Adipocyte (in vitro differentiated cells): ENCODE results near the gene CHN1.

Experiments used
- DNase-seq: peaks from one replicate; pipeline ENCODE4 v3.0.0-alpha.2; 2015; ENCODE audit warnings: low read depth
- H3K27me3 ChIP-seq: replicated peaks from 2 replicates; pipeline ENCODE4 v1.7.0; 2013; ENCODE audit warnings: mild to moderate bottlenecking, low read length, moderate library complexity; ENCODE audit not compliant: control insufficient read depth, insufficient read depth
- H3K36me3 ChIP-seq: 2 replicates; pipeline ENCODE4 v1.7.0; 2013; ENCODE audit warnings: low read length, mild to moderate bottlenecking, moderate library complexity; ENCODE audit not compliant: control insufficient read depth, insufficient read depth, severe bottlenecking
- H3K4me1 ChIP-seq: 2 replicates; pipeline ENCODE4 v1.7.0; 2013; ENCODE audit warnings: mild to moderate bottlenecking, low read length, moderate library complexity; ENCODE audit not compliant: control insufficient read depth, insufficient read depth
- H3K4me3 ChIP-seq: 2 replicates; pipeline ENCODE4 v1.7.0; 2013; ENCODE audit warnings: mild to moderate bottlenecking, low read length, moderate library complexity
- H3K9ac ChIP-seq: 2 replicates; pipeline ENCODE4 v1.7.0; 2013; ENCODE audit warnings: mild to moderate bottlenecking, low read length, moderate library complexity
- H3K9me3 ChIP-seq: 2 replicates; pipeline ENCODE4 v1.7.0; 2013; ENCODE audit warnings: mild to moderate bottlenecking, low read length, moderate library complexity; ENCODE audit not compliant: control insufficient read depth

Gene CHN1

DNA sequence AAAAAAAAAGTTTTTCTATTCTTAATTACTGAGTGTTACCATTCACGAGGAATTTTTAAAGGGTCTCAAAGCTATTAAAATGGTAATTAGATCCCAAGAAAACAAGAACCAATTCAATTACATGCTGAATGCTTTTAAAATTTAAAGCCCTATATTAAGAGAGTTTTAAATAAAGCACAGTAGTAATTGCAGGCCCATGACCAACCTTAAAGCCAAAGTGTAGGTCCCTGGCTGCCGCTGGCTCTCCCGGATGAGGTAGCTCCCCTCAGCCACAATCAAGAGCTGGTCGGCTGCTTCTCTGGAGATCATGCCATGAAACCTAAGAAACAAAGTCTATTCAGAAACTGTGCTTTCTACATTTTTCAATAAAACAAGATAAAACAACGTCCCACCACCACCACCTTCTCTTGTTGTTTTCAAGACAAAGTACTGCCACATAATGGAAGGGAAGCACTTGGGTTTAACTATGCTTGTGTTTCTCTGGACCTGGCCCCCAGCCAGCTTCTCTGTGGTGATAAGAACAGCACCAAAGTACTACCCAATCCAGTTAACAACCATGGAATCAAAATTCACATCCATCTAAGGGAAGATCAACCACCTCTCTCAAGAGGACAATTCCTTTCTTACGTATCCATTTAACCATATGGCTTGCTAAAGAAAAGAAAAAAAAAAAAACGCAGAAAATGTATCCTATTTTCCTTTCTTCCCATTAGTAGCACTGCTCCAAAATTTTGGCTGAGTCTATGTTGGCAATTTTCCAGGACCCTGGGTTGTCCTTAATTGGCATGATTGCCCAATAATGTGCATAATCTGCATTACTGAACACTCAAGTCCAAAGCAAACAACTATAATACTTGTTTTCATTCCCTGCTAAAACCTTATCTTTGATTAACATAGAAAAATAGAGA lies 90.1 kb downstream of the CHN1 start:
- peak; percentile 75 for DNase-seq
- Histone ChIP-seq H3K4me1 (peaks cover 13% of the 10 kb centered on the region), H3K4me3 (no peak overlapping the region), H3K36me3 (no peaks in the 10 kb centered on the region), H3K9ac (no peak overlapping the region), H3K9me3 (no peaks in the 10 kb centered on the region), H3K27me3 (no peaks in the 10 kb centered on the region)

DNA sequence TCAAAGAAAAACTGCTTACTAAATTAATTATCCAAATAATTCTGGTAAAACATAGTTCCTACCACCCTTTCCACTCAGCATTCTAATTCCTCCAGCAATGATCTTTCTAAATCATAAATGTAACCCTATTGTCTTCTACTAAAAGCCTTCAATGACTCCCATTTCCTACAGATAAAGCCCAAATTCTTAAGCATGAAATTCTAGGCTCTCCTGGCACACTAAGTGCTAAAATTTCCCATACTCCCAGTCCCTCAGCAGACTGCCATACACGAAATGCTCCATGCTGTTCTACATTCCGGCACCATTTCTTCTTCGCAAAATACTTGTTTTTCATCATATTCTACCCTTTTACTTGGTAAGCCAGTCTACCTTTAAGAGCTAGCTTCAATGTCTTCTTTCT lies 96.9 kb downstream of the CHN1 start:
- no peaks in the 10 kb centered on the region for H3K36me3 ChIP-seq
- no peak for DNase-seq
- H3K9ac ChIP-seq = no peak overlapping the region
- H3K4me3 ChIP-seq = no peak overlapping the region
- H3K4me1 ChIP-seq = no peaks in the 10 kb centered on the region
- no peaks in the 10 kb centered on the region for H3K27me3 ChIP-seq
- no peaks in the 10 kb centered on the region for H3K9me3 ChIP-seq

DNA sequence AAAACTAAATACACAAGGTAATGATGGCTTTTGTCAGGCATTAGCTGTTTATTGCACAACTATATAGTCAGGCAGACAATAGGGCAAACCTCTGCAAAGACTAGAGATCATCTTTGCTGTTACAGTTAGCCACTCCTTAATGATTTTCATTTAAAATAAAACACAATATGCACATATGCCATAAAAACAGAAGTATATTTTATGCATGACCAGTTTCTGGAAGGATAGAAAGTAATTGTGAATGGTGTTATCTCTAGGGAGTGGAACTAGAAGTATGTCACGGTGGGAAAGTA lies 102.0 kb downstream of the CHN1 start:
- Histone ChIP-seq H3K9ac (no peak overlapping the region), H3K4me3 (no peak overlapping the region), H3K27me3 (no peaks in the 10 kb centered on the region), H3K4me1 (peaks cover 10% of the 10 kb centered on the region), H3K36me3 (no peaks in the 10 kb centered on the region), H3K9me3 (no peaks in the 10 kb centered on the region)
- no peak for DNase-seq

DNA sequence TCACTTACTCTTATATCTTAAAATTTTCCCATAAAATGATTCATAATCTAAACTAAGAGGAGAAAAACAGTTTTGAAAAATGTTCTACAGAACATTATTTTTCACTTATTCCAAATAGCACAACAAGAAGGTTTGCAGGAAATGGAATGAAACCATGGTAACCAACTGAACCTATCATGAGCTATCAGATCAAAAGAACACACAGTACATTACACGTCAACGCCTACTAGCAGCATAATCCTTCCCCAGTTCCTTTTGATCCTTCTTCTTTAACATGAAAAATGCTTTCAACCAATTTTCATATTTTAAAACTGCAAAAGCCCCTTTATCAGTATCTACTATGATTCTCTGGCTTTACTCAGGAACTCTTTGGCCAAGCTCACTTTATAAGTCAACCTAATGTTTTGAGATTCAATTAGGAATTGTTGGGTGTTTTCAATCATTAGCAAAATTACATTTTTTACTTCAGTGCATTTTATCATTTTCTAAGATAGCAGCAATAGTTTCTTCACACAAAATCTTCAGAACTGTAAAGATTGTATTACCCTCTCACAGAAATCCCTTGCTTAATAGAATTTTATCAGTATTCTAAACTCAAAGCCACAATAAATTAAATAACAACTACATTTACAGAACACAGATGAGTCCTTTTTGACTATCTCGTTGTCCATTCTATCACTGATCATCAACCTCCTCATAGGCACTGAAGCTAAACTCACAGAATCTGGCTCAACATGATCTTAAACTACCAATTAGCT lies 102.5 kb downstream of the CHN1 start:
- no peaks in the 10 kb centered on the region for H3K36me3 ChIP-seq
- DNase-seq = no peak
- no peak overlapping the region for H3K4me3 ChIP-seq
- no peaks in the 10 kb centered on the region for H3K27me3 ChIP-seq
- H3K9ac ChIP-seq = no peak overlapping the region
- H3K4me1 ChIP-seq = peaks cover 10% of the 10 kb centered on the region
- H3K9me3 ChIP-seq = no peaks in the 10 kb centered on the region

DNA sequence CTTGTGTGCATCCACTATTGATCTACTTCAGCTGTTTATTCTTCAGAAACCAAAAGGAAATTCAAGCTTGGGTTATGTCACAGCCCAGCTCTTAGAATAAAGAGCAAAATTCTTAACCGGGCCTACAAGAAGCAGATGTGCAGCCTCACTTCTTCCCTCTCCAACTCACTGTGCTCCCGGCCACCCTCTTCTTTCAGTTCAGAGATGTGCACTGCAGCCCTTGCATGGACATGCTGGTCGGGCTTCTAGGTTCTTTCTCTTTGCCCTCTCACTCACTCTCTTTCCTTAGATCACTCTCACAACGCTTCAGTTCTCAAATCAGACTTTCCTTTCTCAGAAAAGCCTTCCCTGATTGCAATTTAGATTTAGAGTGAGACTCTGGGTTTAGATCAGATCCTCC lies 104.1 kb downstream of the CHN1 start:
- H3K9ac ChIP-seq = peak overlapping the region; percentile 72
- H3K36me3 ChIP-seq = no peaks in the 10 kb centered on the region
- H3K27me3 ChIP-seq = no peaks in the 10 kb centered on the region
- peak; percentile 48 for DNase-seq
- peaks cover 10% of the 10 kb centered on the region for H3K4me1 ChIP-seq
- no peaks in the 10 kb centered on the region for H3K9me3 ChIP-seq
- H3K4me3 ChIP-seq = peak overlapping the region; percentile 63

DNA sequence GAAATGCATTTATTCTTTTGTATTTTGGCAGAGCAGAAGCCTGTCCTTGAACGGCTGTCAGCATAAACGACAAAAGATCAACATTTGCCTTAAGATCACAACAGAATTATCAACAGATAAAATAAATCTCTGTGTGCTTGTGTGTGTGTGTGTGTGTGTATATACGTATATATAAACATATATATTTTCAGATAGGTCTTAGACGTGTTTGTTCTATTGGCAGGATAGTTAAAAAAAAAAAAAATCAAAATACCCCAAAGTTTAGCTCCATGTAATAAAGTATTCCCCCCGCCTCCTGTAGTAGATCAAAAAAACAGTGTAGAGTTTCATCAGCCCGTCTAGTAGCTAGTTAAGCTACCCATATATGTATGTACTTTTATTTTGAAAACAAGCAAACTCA lies 107.9 kb downstream of the CHN1 start:
- Histone ChIP-seq H3K9ac (no peak overlapping the region), H3K4me1 (peaks cover 10% of the 10 kb centered on the region), H3K9me3 (no peaks in the 10 kb centered on the region), H3K27me3 (no peaks in the 10 kb centered on the region), H3K4me3 (no peak overlapping the region), H3K36me3 (no peaks in the 10 kb centered on the region)
- no peak for DNase-seq

DNA sequence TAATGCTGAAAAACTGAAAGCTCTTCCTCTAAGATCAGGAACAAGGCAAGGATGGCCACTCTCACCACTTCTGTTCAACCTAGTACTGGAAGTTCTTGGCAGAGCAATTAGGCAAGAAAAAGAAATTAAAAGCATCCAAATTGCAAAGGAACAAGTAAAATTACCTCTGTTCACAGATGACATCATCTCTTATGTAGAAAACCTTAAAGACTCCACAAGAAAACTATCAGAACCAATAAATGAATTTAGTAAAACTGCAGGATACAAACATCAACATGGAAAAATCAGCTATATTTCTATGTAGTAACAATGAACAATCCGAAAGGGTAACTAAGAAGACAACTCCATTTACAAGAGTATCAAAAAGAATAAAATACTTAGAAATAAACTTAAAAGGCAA lies 112.2 kb downstream of the CHN1 start:
- H3K4me1 ChIP-seq = no peaks in the 10 kb centered on the region
- H3K9me3 ChIP-seq = no peaks in the 10 kb centered on the region
- no peak for DNase-seq
- H3K4me3 ChIP-seq = no peak overlapping the region
- no peaks in the 10 kb centered on the region for H3K27me3 ChIP-seq
- H3K36me3 ChIP-seq = no peaks in the 10 kb centered on the region
- H3K9ac ChIP-seq = no peak overlapping the region

DNA sequence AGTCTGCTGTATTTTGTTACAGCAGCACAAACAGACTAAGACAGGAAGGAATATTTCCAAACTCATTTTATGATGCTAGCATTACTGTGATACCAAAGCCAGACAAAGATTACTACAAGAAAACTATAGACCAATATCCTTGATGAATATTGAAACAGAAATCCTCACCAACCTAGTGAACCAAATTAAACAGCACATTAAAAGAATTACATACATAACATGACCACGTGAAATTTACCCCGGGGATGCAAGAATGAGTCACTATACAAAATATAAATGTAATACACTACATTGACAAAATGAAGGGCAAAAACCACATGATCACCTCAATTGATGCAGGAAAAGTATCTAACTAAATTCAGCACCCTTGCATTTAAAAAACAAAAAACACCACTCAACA lies 112.6 kb downstream of the CHN1 start:
- no peak overlapping the region for H3K4me3 ChIP-seq
- H3K4me1 ChIP-seq = no peaks in the 10 kb centered on the region
- no peaks in the 10 kb centered on the region for H3K36me3 ChIP-seq
- H3K27me3 ChIP-seq = no peaks in the 10 kb centered on the region
- H3K9ac ChIP-seq = no peak overlapping the region
- H3K9me3 ChIP-seq = no peaks in the 10 kb centered on the region
- no peak for DNase-seq

DNA sequence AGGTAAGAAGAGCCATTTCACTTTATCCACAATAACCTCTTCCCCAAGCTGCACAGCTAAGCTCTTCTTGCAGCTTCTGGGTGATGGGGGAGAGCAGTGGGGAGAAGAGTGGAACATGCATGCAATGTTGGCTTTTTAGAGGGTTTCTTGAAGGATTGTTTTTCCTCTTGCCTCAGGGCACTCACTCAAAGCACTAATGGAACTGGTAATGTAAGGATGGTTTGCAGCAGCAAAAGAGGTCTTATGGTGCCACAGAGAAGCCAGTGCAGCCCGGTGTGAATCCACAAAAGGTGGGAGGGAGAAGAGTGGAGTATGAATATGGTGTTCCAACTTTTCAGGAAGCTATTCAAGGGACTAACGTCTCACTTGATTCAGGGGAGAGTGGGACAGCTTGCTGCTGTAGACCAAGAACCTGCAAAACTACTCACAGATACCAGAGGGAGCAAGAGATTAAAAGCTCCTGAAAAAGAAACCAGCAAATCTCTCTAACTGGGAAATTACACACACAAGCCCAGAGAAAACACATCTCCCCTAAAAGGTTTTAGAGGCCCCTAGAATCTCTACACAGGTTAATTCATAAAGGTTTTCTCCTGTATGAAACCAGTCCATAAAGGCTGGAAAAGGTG lies 116.4 kb downstream of the CHN1 start:
- no peak overlapping the region for H3K4me3 ChIP-seq
- DNase-seq = no peak
- no peaks in the 10 kb centered on the region for H3K36me3 ChIP-seq
- no peaks in the 10 kb centered on the region for H3K9me3 ChIP-seq
- no peaks in the 10 kb centered on the region for H3K4me1 ChIP-seq
- no peaks in the 10 kb centered on the region for H3K27me3 ChIP-seq
- H3K9ac ChIP-seq = no peak overlapping the region

DNA sequence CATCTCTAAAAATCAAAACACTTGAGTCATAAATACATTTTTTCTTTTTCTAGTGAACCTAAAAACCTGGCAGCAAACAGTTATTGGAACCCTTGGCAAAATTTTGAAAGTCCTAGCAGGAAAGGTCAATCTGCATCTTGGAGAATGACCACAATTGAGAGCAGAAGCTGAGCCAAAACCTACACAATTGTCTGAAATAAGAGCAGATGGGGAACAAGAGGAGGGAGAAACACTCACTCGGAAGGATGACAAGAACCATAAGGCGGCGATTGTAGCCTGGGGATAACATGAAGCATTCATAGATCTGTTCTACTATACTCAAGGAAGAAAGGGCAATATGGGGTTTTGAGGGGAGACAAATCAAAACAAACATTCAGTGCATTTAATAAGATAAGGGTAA lies 117.0 kb downstream of the CHN1 start:
- H3K27me3 ChIP-seq = no peaks in the 10 kb centered on the region
- no peaks in the 10 kb centered on the region for H3K4me1 ChIP-seq
- no peak overlapping the region for H3K9ac ChIP-seq
- H3K36me3 ChIP-seq = no peaks in the 10 kb centered on the region
- no peaks in the 10 kb centered on the region for H3K9me3 ChIP-seq
- H3K4me3 ChIP-seq = no peak overlapping the region
- DNase-seq = peak; percentile 63

DNA sequence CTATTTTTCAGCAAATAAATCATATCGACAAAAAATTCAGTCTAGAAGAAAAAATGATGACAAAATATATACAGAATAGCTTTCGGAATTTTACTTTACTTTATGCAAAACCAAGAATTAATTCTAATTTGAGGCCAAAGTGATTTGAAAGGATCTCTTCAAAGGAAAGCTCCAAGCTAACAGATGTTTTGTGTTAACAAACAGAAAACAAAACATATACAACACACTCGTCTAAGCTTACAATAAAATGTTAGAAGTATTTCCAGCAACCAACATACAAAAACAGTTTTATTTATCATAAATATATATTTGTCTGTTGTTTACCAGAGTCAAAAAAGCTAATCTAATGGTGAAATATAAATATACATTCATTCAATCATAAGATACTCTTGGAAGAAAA lies 122.8 kb downstream of the CHN1 start:
- Histone ChIP-seq H3K9me3 (no peaks in the 10 kb centered on the region), H3K9ac (no peak overlapping the region), H3K4me3 (no peak overlapping the region), H3K4me1 (peaks cover 10% of the 10 kb centered on the region), H3K27me3 (no peaks in the 10 kb centered on the region), H3K36me3 (no peaks in the 10 kb centered on the region)
- DNase-seq = no peak
